Measurements from ENCODE around the gene KRT78.

DNA sequence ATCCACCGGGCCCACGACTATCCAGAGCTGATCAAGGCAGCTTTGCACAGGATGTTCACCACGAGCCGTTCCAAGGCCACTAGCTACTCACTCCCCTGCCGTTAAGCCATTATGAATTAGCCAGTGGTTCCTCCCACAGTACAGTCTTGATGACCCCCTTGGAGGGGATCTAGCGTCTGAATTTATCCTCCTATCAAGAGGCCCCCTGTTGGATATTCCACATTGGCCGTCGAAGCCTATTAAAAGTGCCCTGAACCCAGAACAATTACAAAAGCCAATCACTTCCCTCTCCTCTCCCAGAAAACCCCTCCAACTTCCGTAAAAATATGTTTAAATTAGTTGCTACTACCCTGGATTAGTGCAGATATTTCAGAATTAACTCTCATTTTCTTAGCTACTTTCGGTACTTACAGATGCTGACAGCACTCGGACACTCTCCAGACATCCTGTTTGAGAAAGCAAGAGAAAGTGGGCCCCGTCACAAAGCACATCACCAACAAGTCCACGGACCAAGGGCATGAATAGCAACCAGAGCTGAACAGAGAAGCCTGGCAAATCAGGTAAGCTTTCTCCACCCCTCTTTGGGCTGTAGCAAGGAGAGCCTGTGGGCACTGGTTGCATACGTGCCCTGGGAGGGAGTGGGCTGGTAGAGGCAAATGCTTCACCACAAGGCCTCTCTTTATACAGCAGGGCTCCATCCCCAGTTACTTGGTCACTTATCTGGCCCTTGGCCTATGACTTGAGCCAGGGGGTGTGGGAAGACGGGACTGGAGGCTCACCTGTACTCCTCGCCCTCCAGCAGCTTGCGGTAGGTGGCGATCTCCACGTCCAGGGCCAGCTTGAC, 58.1 kb downstream of the KRT78 start:
- TF ChIP-seq POLR2A (IDR thresholded peaks at IDR 0.05): no peak
- TF ChIP-seq, protein P1, sequence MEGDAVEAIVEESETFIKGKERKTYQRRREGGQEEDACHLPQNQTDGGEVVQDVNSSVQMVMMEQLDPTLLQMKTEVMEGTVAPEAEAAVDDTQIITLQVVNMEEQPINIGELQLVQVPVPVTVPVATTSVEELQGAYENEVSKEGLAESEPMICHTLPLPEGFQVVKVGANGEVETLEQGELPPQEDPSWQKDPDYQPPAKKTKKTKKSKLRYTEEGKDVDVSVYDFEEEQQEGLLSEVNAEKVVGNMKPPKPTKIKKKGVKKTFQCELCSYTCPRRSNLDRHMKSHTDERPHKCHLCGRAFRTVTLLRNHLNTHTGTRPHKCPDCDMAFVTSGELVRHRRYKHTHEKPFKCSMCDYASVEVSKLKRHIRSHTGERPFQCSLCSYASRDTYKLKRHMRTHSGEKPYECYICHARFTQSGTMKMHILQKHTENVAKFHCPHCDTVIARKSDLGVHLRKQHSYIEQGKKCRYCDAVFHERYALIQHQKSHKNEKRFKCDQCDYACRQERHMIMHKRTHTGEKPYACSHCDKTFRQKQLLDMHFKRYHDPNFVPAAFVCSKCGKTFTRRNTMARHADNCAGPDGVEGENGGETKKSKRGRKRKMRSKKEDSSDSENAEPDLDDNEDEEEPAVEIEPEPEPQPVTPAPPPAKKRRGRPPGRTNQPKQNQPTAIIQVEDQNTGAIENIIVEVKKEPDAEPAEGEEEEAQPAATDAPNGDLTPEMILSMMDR (IDR thresholded peaks at IDR 0.05): no peak
- no peak for TF ChIP-seq POLR2AphosphoS5 (IDR thresholded peaks at IDR 0.05)
- TF ChIP-seq EP300 (IDR thresholded peaks at IDR 0.05): no peak

All from stomach (tissue), 4 donors.